ENCODE measurements around the gene TESMIN. TPM values are rescaled to one million over a fixed set of nuclear protein-coding genes. Genes with fewer than 3 reads are reported as not detected.

Gene TESMIN
- total RNA-seq, 1 experiment from 2014 or later = 26.3 TPM

DNA sequence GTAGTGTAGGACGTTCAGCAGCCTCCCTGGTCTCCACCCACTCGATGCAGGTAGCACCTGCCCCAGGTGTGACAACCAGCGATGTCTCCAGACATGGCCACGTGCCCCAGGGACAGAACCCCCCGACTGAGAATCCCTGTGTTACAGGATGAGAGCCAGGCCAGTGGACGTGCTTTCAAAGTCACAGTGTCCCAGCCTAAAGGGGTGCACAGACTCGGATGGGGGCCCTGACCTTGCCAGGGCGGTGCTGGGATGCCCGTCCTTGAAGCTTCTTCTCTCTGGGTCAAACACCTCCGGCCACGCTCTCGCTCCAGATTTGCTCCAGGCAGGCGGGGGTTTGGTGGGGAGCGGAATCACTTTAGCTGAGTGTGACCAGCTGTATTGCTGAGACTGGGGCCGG is 90.3 kb downstream of the TESMIN start:
- DNase-seq (ENCODE audit: low spot score) = no peak

- DNase-seq (ENCODE audit: low spot score) = no peak
These were observed 91.1 kb downstream of the TESMIN start for GRCh38 chr11:68660066-68660810.

DNA sequence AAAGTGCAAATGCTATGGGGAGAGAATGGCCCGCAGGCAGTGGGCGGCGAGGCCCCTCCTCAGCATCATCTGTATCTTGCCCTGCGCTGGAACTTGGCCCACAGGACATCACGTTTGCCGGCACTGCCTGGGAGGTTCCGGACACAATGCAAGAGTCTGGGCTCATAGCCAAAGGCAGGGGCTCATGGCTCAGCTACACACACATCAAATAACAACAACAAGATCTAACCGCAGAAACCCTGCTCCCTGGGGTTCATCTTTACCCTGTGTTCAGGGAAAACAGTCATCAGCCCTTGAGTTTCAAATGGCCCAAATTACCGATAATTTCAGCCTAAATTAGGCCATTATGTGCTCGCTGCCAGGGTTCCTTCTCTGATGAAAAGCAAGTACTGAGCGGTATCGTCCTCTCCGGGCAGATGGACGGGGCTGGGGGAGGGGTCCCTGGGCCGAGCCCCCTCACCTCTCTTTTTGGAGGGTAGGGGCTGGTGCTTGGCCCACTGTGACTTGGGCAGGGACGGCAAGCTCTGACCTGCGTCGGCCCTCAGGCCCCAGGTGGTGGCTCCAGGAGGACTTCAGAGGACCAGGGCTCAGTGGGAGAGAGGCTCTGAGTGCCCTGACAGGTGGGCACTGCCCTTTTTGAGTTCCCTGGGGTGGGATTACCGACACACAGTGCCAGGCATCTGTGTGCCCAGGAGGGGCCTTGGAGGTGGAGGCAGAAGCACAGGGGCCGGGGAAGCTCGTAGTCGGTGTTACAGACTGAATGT is 92.0 kb downstream of the TESMIN start:
- DNase-seq (ENCODE audit: low spot score) = no peak

DNA sequence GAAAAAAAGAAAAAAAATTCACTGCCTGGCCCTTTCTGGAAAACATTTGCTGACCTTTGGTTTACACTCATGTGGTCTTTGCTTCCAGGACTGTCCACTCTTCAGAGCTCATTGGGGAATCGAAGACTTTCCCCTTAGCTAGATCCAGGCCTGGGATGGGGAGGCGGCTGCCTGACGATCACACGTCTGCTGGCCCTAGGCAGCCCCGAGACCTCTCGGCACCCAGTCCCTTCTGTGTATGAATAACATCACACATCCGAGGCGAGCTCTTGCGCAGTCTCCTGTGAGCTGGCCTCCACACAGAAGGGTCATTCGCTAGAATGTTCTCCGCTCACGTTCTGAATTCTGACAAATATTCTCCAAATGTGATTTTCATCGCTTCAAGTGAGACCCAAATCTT is 92.7 kb downstream of the TESMIN start:
- no peak for DNase-seq (ENCODE audit: low spot score)

GRCh38 chr11:68658097-68658496 is 93.2 kb downstream of the TESMIN start:
- DNase-seq (ENCODE audit: low spot score) = no peak

Other genes starting within 250 kb of the TESMIN start
- gene GAL, start 67.0 kb downstream of the TESMIN start, total RNA-seq (2014; rRNA removed; shearing (Covaris generic)) = not detected in 2 replicates
- gene CPT1A, start 90.4 kb upstream of the TESMIN start, total RNA-seq (2014; rRNA removed; shearing (Covaris generic)) = 25.3 and 25.4 TPM in 2 replicates
- gene MRPL21, start 152.3 kb upstream of the TESMIN start, total RNA-seq (2014; rRNA removed; shearing (Covaris generic)) = 128 and 129 TPM in 2 replicates
- gene IGHMBP2, start 152.4 kb upstream of the TESMIN start, total RNA-seq (2014; rRNA removed; shearing (Covaris generic)) = 20.4 and 22.0 TPM in 2 replicates
- gene MRGPRD, start 229.5 kb upstream of the TESMIN start, total RNA-seq (2014; rRNA removed; shearing (Covaris generic)) = not detected in 2 replicates

Data from HT-29 (cell line).